B cell (primary cell): ENCODE data around the gene BMP7. TPM values are rescaled to one million over a fixed set of nuclear protein-coding genes. Genes with fewer than 3 reads are reported as not detected.

Experiments used
- ATAC-seq: fragments of 200-7000 bp; cut with Tn5 transposase; one replicate; pipeline ENCODE4 v1.10.0; 2021; ENCODE audit warnings: low read depth, mild to moderate bottlenecking, moderate number of reproducible peaks, moderate library complexity
- CTCF ChIA-PET: fragments of 350-600 bp; sonication (Branson Sonifier 250); formaldehyde crosslinking; loops from one replicate; lab custom pipeline; 2021; ENCODE audit warnings: antibody characterized with exemption, inconsistent platforms; lab: Charles Lee
- POLR2A ChIA-PET: fragments of 350-600 bp; sonication (Branson Sonifier 250); formaldehyde crosslinking; loops from one replicate; lab custom pipeline; 2021; ENCODE audit warnings: antibody characterized with exemption; lab: Charles Lee
- DNase-seq: peaks from one replicate; pipeline ENCODE4 v3.0.0; 2013
- H2AFZ ChIP-seq: 2 replicates; pipeline ENCODE4 v1.6.1; 2012; ENCODE audit warnings: mild to moderate bottlenecking, low read depth, low read length; ENCODE audit not compliant: insufficient read depth, poor library complexity, severe bottlenecking
- H3K27ac ChIP-seq, 2 donors: 1 replicate in 1 of 2; 2 replicates in 1 of 2; pipeline ENCODE4 v1.5.1; 2012 to 2013; ENCODE audit warnings: low read length in 2 of 2, mild to moderate bottlenecking in 2 of 2, moderate library complexity in 1 of 2
- H3K27me3 ChIP-seq, 4 experiments: fragments of 200-600 bp in 1 of 4; sonication (generic) in 1 of 4; replicated peaks in 1 of 4; 1 replicate in 2 of 4; 2 replicates in 2 of 4; pipeline versions ENCODE4 v1.6.1 to v1.7.0; 2013 to 2016; ENCODE audit warnings: low read length in 3 of 4, mild to moderate bottlenecking in 2 of 4, mixed read lengths in 1 of 4, moderate library complexity in 1 of 4; ENCODE audit not compliant: insufficient read depth in 4 of 4, control insufficient read depth in 3 of 4; ENCODE audit errors: control extremely low read depth in 1 of 4
- H3K36me3 ChIP-seq, 2 experiments: replicated peaks in 1 of 2; 1 replicate in 1 of 2; 2 replicates in 1 of 2; pipeline versions ENCODE4 v1.6.1 to v1.7.1; 2013; ENCODE audit warnings: low read length in 1 of 2; ENCODE audit not compliant: insufficient read depth in 2 of 2, control insufficient read depth in 1 of 2; ENCODE audit errors: control extremely low read depth in 1 of 2, extremely low read depth in 1 of 2
- H3K4me1 ChIP-seq, 2 donors: fragments of 200-600 bp in 1 of 2; sonication (generic) in 1 of 2; 1 replicate in 1 of 2; 2 replicates in 1 of 2; pipeline versions ENCODE4 v1.5.1 to v1.6.1; 2013 to 2017; ENCODE audit warnings: low read length in 2 of 2; ENCODE audit not compliant: control insufficient read depth in 2 of 2, insufficient read depth in 2 of 2
- H3K4me2 ChIP-seq: replicated peaks from 2 replicates; pipeline ENCODE3; 2012; ENCODE audit warnings: mild to moderate bottlenecking, low read depth, low read length; ENCODE audit not compliant: poor library complexity, severe bottlenecking
- H3K4me3 ChIP-seq, 5 experiments: fragments of 200-600 bp in 1 of 5; sonication (generic) in 1 of 5; 1 replicate in 3 of 5; 2 replicates in 2 of 5; pipeline versions ENCODE4 v1.5.1 to v1.7.0; 2011 to 2016; ENCODE audit warnings: low read length in 4 of 5, mild to moderate bottlenecking in 4 of 5, low read depth in 2 of 5, control low read depth in 1 of 5, moderate library complexity in 1 of 5; ENCODE audit not compliant: insufficient read depth in 1 of 5; ENCODE audit errors: control extremely low read depth in 1 of 5, extremely low read depth in 1 of 5
- H3K79me2 ChIP-seq: fragments of 200-600 bp; sonication (generic); one replicate; pipeline ENCODE4 v1.6.0; 2016; ENCODE audit warnings: low read length; ENCODE audit not compliant: control insufficient read depth, insufficient read depth
- H3K9ac ChIP-seq: fragments of 200-600 bp; sonication (generic); 2 replicates; pipeline ENCODE4 v1.6.1; 2017; ENCODE audit warnings: mild to moderate bottlenecking, low read length, moderate library complexity
- H3K9me3 ChIP-seq, 3 donors: one replicate each; pipeline versions ENCODE4 v1.6.1 to v1.7.1; 2013; ENCODE audit warnings: low read length in 2 of 3; ENCODE audit not compliant: control insufficient read depth in 2 of 3, insufficient read depth in 1 of 3; ENCODE audit errors: control extremely low read depth in 1 of 3
- H4K20me1 ChIP-seq: 2 replicates; pipeline ENCODE4 v1.6.0; 2012; ENCODE audit warnings: mild to moderate bottlenecking, low read length; ENCODE audit not compliant: insufficient read depth, control insufficient read depth, poor library complexity, severe bottlenecking
- H3K27ac Mint-ChIP-seq: one replicate; pipeline ENCODE4 v1.8.0; 2021; ENCODE audit warnings: mixed read lengths
- H3K27me3 Mint-ChIP-seq: one replicate; pipeline ENCODE4 v1.8.0; 2021; ENCODE audit warnings: mixed read lengths
- H3K4me1 Mint-ChIP-seq: one replicate; pipeline ENCODE4 v1.8.0; 2021; ENCODE audit warnings: mixed read lengths
- H3K4me3 Mint-ChIP-seq: one replicate; pipeline ENCODE4 v1.8.0; 2021; ENCODE audit warnings: mixed read lengths
- H3K9me3 Mint-ChIP-seq: one replicate; pipeline ENCODE4 v1.8.0; 2022; ENCODE audit warnings: mixed read lengths; ENCODE audit not compliant: insufficient read depth
- EZH2 ChIP-seq: IDR thresholded peaks from 2 replicates; pipeline ENCODE4 v1.6.1; 2012; ENCODE audit warnings: borderline replicate concordance, low read depth, mild to moderate bottlenecking, moderate library complexity, low read length; ENCODE audit not compliant: insufficient read depth, poor library complexity, severe bottlenecking
- WGBS: methylation state at CpG from one replicate; pipeline ENCODE4 v1.1.5; 2013; ENCODE audit warnings: missing lambda C conversion rate; ENCODE audit not compliant: insufficient coverage; 5-methylcytosine and 5-hydroxymethylcytosine counted together
- intact Hi-C: fragments of 100-400 bp; cut with micrococcal nuclease; formaldehyde crosslinking; loops from one replicate; pipeline ENCODE4 v1.10.0; 2022
- polyA plus RNA-seq: library from polyadenylated mRNA; depleted of rRNA; stranded (reverse); fragments of >200 nt; gene quantifications from 2 replicates; pipeline ENCODE4 v1.2.3, GENCODE V29; 2012
- total RNA-seq, 2 donors: library from RNA; stranded (reverse); fragments of 120-200 nt in 1 of 2; gene quantifications; 1 replicate in 1 of 2; 2 replicates in 1 of 2; pipeline versions ENCODE4 v1.2.3 to v1.2.4, GENCODE V29; 2013 to 2022
- TF ChIP-seq, protein P1 (sequence below): fragments of 200-600 bp; IDR thresholded peaks from one replicate; pipeline ENCODE4 v1.8.0; 2022; ENCODE audit warnings: antibody characterized with exemption, mild to moderate bottlenecking

The BMP7 gene
- total and polyA plus RNA-seq, 2 donors (not counting 1 experiment from before 2014, with no cell fraction given): not detected

DNA sequence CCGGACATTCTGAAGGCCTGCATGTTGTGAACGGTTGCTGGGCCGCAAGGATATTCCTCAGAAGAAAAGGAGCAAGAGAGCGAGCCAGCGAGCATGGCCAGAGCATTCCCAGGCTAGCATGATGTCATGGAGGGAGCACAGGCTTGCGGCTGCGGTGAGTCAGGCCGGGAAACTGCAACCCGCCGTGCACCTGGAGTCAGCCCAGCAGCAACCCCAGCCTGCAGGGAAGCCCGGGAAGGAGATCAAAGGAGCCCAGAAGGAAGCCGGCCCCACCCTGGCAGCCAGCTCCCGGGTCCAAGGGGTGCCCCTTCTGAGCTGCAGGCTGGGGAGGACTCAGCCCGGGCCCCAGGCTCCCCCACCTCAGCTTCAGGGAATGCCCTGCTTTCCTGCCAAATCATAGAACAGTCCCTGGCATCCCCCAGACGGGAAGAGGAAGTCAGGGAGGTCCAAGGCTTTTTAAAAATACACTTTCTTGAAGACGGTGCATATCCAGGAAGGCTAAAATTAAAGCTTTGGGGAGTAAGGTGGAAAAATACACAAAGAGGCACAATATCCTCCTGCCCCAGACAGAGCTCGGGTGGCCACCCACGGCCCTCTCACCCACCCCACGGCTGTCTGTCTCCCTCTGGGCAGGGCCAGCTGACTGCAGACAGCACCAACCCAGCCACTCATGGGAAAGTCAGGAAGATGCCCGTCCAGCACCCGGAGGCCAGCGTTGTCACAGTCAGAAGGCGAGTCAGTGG is 53.7 kb downstream of the BMP7 start:
- DNase-seq: no peak
- Mint-ChIP-seq H3K4me1 (no peaks in the 10 kb centered on the region), H3K4me3 (no peak overlapping the region), H3K9me3 (no peaks in the 10 kb centered on the region), H3K27me3 (peaks cover 22% of the 10 kb centered on the region), H3K27ac (no peak overlapping the region)
- intact Hi-C loops: no loop called here
- Histone ChIP-seq H3K79me2 (no peaks in the 10 kb centered on the region), H3K4me3 (no peak overlapping the region), H3K9me3 (no peaks in the 10 kb centered on the region), H3K27me3 (no peaks in the 10 kb centered on the region), H3K4me1 (no peaks in the 10 kb centered on the region), H2AFZ (no peak overlapping the region), H3K36me3 (no peaks in the 10 kb centered on the region), H3K4me2 (no peak overlapping the region), H3K27ac (no peak overlapping the region), H4K20me1 (no peaks in the 10 kb centered on the region), H3K9ac (no peak overlapping the region)
- POLR2A ChIA-PET: no interaction called here
- no peak for TF ChIP-seq EZH2
- TF ChIP-seq, protein P1, sequence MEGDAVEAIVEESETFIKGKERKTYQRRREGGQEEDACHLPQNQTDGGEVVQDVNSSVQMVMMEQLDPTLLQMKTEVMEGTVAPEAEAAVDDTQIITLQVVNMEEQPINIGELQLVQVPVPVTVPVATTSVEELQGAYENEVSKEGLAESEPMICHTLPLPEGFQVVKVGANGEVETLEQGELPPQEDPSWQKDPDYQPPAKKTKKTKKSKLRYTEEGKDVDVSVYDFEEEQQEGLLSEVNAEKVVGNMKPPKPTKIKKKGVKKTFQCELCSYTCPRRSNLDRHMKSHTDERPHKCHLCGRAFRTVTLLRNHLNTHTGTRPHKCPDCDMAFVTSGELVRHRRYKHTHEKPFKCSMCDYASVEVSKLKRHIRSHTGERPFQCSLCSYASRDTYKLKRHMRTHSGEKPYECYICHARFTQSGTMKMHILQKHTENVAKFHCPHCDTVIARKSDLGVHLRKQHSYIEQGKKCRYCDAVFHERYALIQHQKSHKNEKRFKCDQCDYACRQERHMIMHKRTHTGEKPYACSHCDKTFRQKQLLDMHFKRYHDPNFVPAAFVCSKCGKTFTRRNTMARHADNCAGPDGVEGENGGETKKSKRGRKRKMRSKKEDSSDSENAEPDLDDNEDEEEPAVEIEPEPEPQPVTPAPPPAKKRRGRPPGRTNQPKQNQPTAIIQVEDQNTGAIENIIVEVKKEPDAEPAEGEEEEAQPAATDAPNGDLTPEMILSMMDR: no peak
- ATAC-seq: no peak
- 36% methylated on average over 17 of the region's 23 CpGs for WGBS
- CTCF ChIA-PET: no interaction called here

DNA sequence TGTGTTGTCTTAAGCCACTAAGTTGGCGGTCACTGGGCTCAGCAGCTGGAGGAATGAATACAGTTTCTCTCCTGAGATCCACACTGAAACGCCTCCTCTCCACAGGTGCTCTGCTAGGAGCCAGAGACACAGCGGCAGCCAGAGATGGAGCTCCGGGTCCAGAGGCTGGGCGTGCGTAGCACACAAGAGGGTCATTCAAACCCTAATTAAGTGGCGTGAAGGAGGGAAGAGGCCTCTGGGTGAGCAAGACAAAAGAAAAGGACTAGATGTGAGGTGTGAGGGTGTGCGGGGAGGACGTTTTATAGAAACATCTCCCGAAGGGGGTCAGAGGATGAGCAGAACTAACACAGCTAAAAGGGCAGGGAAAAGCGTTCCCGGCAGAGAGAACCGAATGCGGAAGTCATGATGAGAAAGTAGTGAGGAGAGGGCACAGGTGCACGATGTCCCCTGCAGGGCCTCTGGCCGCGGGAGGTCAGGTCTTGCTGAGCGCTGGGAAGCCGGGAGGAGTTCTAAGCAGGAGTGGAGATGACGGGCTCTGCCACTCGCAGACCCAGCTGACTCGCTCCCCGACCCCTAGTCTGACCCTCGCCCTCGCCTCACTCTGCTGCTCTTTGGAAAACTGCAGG is 54.4 kb downstream of the BMP7 start:
- H3K36me3 ChIP-seq: no peaks in the 10 kb centered on the region
- no peak for ATAC-seq
- H3K27ac ChIP-seq: no peak overlapping the region
- no peaks in the 10 kb centered on the region for H3K4me1 ChIP-seq
- peaks cover 22% of the 10 kb centered on the region for H3K27me3 Mint-ChIP-seq
- no peak overlapping the region for H3K9ac ChIP-seq
- peaks cover 3% of the 10 kb centered on the region for H3K9me3 Mint-ChIP-seq
- H3K27ac Mint-ChIP-seq: no peak overlapping the region
- H3K4me3 ChIP-seq: no peak overlapping the region
- H3K4me1 Mint-ChIP-seq: no peaks in the 10 kb centered on the region
- H3K79me2 ChIP-seq: no peaks in the 10 kb centered on the region
- no peaks in the 10 kb centered on the region for H4K20me1 ChIP-seq
- ChIA-PET CTCF (no interaction called here), POLR2A (no interaction called here)
- DNase-seq: no peak
- no peak overlapping the region for H3K4me2 ChIP-seq
- no peaks in the 10 kb centered on the region for H3K27me3 ChIP-seq
- H3K9me3 ChIP-seq: peaks cover 0 to 3% (median 0%) of the 10 kb centered on the region in 3 donors
- 83% methylated on average over 22 of the region's 25 CpGs for WGBS
- intact Hi-C loops: no loop called here
- TF ChIP-seq, protein P1: no peak
- TF ChIP-seq EZH2: no peak
- no peak overlapping the region for H2AFZ ChIP-seq
- no peak overlapping the region for H3K4me3 Mint-ChIP-seq
